ENCODE measurements around the gene HBG1.
"Not testable (repeated sequence)": the region's sequence is repeated elsewhere in the genome, so short reads cannot be mapped to it uniquely, and the experiment has no call there.

Gene HBG1

GRCh38 chr11:5249807-5250396 is at the start of gene HBG1:
Gene HBG1, minus strand, starts transcription at chr11:5249857. Its CDS starts 53 bp downstream, at chr11:5249804.
- FAIRE-seq: not testable (repeated sequence)

GRCh38 chr11:5298451-5298850 is 48.8 kb upstream of the HBG1 start:
- FAIRE-seq: no peak

- FAIRE-seq: no peak
Measured at GRCh38 chr11:5297721-5298323, 48.2 kb upstream of the HBG1 start.

GRCh38 chr11:5294342-5294995 is 44.8 kb upstream of the HBG1 start:
- not testable (repeated sequence) for FAIRE-seq

- no peak for FAIRE-seq
Measured at GRCh38 chr11:5293028-5293427, 43.4 kb upstream of the HBG1 start.

GRCh38 chr11:5291207-5291838 is 41.7 kb upstream of the HBG1 start:
- no peak for FAIRE-seq

GRCh38 chr11:5290106-5290505 is 40.4 kb upstream of the HBG1 start:
- FAIRE-seq: no peak

- FAIRE-seq: no peak
Measured at GRCh38 chr11:5289696-5290095, 40.0 kb upstream of the HBG1 start.

- FAIRE-seq: no peak
Measured at GRCh38 chr11:5288906-5289550, 39.4 kb upstream of the HBG1 start.

GRCh38 chr11:5288108-5288905 is 38.6 kb upstream of the HBG1 start:
- FAIRE-seq: no peak

- FAIRE-seq: no peak
Measured at GRCh38 chr11:5286901-5287300, 37.2 kb upstream of the HBG1 start.

GRCh38 chr11:5286351-5286750 is 36.7 kb upstream of the HBG1 start:
- no peak for FAIRE-seq

- no peak for FAIRE-seq
Measured at GRCh38 chr11:5285703-5286340, 36.2 kb upstream of the HBG1 start.

- no peak for FAIRE-seq
Measured at GRCh38 chr11:5284637-5285036, 35.0 kb upstream of the HBG1 start.

GRCh38 chr11:5283882-5284281 is 34.2 kb upstream of the HBG1 start:
- no peak for FAIRE-seq

GRCh38 chr11:5283086-5283485 is 33.4 kb upstream of the HBG1 start:
- no peak for FAIRE-seq

- no peak for FAIRE-seq
Measured at GRCh38 chr11:5282628-5283027, 33.0 kb upstream of the HBG1 start.

GRCh38 chr11:5281596-5281995 is 31.9 kb upstream of the HBG1 start:
- FAIRE-seq: no peak

- no peak for FAIRE-seq
Measured at GRCh38 chr11:5280582-5281102, 31.0 kb upstream of the HBG1 start.

- FAIRE-seq: no peak
Measured at GRCh38 chr11:5279471-5280090, 29.9 kb upstream of the HBG1 start.

GRCh38 chr11:5277807-5278382 is 28.2 kb upstream of the HBG1 start:
- FAIRE-seq: no peak

Measured in A204.1 (cell line).